ENCODE results near the gene FYN. TPM values are rescaled to one million over a fixed set of nuclear protein-coding genes. Genes with fewer than 3 reads are reported as not detected.

The FYN gene
- total RNA-seq, 1 donor from 2014 or later: 474 TPM

DNA sequence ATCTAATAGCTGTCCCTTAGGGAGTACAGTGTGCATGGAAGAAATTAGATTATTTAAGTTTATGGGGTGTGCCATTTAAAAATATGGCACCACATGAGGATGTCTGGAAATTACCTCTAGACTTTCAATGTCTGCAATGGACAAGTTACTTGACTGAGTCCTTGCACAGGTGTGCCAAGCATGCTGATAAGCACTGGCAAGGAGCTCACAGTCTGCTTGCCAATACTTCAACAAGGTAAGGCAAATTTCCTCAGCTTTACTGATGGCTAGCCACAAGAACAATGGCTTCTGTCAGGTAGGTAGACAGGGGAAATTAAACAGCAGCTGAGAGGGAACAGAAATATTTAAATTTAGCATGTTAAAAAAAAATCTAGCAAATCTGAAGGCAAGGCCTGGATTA lies 176.4 kb downstream of the FYN start:
- TF ChIP-seq, protein P1, sequence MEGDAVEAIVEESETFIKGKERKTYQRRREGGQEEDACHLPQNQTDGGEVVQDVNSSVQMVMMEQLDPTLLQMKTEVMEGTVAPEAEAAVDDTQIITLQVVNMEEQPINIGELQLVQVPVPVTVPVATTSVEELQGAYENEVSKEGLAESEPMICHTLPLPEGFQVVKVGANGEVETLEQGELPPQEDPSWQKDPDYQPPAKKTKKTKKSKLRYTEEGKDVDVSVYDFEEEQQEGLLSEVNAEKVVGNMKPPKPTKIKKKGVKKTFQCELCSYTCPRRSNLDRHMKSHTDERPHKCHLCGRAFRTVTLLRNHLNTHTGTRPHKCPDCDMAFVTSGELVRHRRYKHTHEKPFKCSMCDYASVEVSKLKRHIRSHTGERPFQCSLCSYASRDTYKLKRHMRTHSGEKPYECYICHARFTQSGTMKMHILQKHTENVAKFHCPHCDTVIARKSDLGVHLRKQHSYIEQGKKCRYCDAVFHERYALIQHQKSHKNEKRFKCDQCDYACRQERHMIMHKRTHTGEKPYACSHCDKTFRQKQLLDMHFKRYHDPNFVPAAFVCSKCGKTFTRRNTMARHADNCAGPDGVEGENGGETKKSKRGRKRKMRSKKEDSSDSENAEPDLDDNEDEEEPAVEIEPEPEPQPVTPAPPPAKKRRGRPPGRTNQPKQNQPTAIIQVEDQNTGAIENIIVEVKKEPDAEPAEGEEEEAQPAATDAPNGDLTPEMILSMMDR (IDR thresholded peaks at IDR 0.05; ENCODE audit: unreplicated experiment): no peak
- Mint-ChIP-seq H3K27ac (ENCODE audit: unreplicated experiment) (no peak overlapping the region), H3K4me1 (ENCODE audit: unreplicated experiment) (peaks cover 8% of the 10 kb centered on the region), H3K9me3 (ENCODE audit: unreplicated experiment) (no peaks in the 10 kb centered on the region), H3K27me3 (ENCODE audit: unreplicated experiment) (peaks cover 13% of the 10 kb centered on the region), H3K36me3 (ENCODE audit: low read depth, unreplicated experiment) (peaks cover 51% of the 10 kb centered on the region), H3K4me3 (ENCODE audit: unreplicated experiment) (no peak overlapping the region)
- no peak for DNase-seq (ENCODE audit: low spot score)

DNA sequence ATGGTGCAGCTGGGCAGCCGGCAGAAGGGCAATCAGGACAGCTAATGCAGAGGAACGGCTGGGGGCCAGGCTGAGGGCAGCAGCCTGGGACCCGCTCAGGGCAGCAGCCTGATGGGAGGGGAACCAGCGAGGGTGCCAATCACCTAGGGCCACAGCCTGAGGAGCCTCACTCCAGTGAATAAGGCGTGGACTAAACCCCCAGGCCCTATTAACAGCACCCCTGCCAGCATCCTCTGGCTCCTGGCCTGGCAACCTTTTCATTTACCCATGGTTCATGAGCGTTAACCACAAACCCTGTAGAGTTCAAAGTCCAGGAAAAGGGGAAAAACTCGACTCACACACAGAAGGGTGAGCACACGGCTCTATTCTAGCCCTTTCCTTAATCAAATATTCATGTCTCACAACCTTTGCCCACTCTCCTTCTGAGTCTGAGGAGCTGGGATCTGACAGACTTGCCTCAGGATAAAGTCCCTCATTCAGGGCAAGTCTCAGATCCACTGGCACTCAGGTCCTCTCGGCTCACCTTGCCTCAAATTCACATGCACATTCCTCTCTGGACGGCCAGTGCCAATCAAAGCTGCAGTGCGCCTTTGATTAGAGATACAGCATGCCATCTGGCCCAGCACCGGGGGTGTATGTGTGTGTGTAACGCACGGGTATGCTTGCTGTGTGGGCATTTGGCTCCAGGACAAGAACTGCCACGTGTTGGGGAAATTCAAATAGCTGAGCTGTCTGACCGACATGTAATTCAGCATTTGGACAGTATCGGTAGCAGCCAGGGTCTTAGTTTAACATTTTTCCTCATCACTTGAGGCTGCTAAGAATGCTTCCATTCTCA lies 180.7 kb downstream of the FYN start:
- H3K36me3 Mint-ChIP-seq (ENCODE audit: low read depth, unreplicated experiment): peaks cover 71% of the 10 kb centered on the region
- TF ChIP-seq, protein P1 (IDR thresholded peaks at IDR 0.05; ENCODE audit: unreplicated experiment): no peak
- H3K4me3 Mint-ChIP-seq (ENCODE audit: unreplicated experiment): peak overlapping the region; percentile 45
- peaks cover 3% of the 10 kb centered on the region for H3K4me1 Mint-ChIP-seq (ENCODE audit: unreplicated experiment)
- H3K27ac Mint-ChIP-seq (ENCODE audit: unreplicated experiment): no peak overlapping the region
- no peaks in the 10 kb centered on the region for H3K9me3 Mint-ChIP-seq (ENCODE audit: unreplicated experiment)
- DNase-seq (ENCODE audit: low spot score): no peak
- H3K27me3 Mint-ChIP-seq (ENCODE audit: unreplicated experiment): peaks cover 21% of the 10 kb centered on the region

DNA sequence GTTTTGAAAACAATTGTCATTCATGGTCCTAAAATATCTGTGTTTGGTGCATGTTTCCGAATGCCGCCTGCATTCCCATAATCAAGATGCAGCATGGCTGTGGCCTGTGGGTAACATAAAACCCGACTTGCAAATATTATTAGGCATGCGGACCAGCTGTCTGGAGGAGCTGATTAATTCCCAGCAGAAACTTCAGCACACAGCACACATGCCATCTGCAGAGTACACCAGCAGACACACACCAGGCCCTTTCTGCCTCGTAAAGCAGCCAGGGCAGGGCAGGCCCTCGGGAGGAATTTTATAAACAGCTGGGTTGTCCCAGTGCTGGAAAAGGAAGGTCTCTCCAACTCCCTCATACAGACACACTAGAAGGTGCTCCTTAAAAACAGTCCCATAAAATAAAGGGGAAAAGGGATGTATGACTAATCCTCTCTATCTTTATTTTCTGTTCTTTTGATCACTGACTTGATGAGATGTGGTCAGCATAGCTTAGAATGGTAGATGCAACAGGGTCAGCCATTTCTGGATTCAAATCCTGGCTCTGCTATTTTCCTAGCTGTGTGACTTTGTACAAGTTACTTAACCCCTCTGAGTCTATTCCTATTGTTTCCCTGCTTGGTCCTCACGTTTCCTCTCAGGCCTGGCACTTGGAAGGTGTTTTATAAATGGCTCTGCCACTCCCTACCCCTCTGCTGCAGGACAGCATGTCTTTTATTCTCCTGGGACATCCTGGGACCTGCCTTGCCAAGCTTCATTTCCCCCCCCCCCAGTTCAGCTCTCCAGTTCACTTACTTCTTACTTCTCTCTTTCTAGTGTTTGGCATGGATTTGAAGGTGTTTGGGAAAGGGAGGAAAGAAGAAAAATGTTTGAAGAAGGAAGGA lies 181.7 kb downstream of the FYN start:
- peaks cover 23% of the 10 kb centered on the region for H3K27me3 Mint-ChIP-seq (ENCODE audit: unreplicated experiment)
- TF ChIP-seq, protein P1 (IDR thresholded peaks at IDR 0.05; ENCODE audit: unreplicated experiment): no peak
- no peaks in the 10 kb centered on the region for H3K9me3 Mint-ChIP-seq (ENCODE audit: unreplicated experiment)
- peaks cover 9% of the 10 kb centered on the region for H3K4me1 Mint-ChIP-seq (ENCODE audit: unreplicated experiment)
- DNase-seq (ENCODE audit: low spot score): no peak
- peaks cover 75% of the 10 kb centered on the region for H3K36me3 Mint-ChIP-seq (ENCODE audit: low read depth, unreplicated experiment)
- H3K4me3 Mint-ChIP-seq (ENCODE audit: unreplicated experiment): peak overlapping the region; percentile 28
- H3K27ac Mint-ChIP-seq (ENCODE audit: unreplicated experiment): no peak overlapping the region

DNA sequence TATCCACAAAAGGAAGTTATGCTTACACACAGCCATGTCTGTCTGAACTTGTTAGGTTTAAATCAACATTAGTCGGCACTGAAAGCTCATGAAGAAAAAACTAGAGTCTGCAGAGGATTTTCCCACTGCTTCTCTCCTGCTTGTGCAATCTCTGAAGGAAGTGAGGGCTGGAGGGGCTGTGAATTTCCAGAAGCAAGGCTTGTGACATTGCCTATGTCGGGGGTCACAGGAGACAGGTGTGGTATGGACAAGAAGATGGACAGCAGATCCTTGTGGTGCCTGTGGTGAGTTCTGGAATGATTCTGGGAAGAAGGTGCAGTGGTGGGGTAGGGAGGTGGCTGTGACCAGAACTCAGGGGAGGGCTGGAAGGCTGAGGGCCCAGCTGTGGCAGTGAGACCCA lies 183.3 kb downstream of the FYN start:
- TF ChIP-seq, protein P1 (IDR thresholded peaks at IDR 0.05; ENCODE audit: unreplicated experiment): no peak
- Mint-ChIP-seq H3K36me3 (ENCODE audit: low read depth, unreplicated experiment) (peaks cover 82% of the 10 kb centered on the region), H3K4me1 (ENCODE audit: unreplicated experiment) (peaks cover 23% of the 10 kb centered on the region), H3K4me3 (ENCODE audit: unreplicated experiment) (peak overlapping the region; percentile 47), H3K27ac (ENCODE audit: unreplicated experiment) (no peak overlapping the region), H3K9me3 (ENCODE audit: unreplicated experiment) (no peaks in the 10 kb centered on the region), H3K27me3 (ENCODE audit: unreplicated experiment) (peaks cover 24% of the 10 kb centered on the region)
- no peak for DNase-seq (ENCODE audit: low spot score)
